Measurements from ENCODE around the gene OR13C4. TPM values are rescaled to one million over a fixed set of nuclear protein-coding genes. Genes with fewer than 3 reads are reported as not detected.

OR13C4 gene
- total and polyA plus RNA-seq, 2 of the 4 experiments (the other 2 are of a cell fraction), result not detected

DNA sequence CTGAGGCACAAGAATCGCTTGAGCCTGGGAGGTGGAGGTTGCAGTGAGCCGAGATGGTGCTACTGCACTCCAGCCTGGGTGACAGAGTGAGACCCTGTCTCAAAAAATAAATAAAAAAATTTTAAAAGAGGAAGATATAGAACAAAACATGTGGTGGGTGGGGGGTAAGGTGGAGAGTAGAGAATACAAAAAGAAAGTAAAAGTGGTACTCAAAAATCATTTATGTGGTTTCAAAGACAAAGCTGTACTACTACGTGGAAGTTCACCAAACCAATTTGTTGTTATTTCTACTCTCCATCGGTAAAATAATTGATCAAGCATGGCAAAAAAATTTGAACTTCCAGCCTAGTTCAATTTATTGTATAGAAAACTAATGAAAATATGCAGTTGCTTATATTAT, 17.6 kb upstream of the OR13C4 start:
- Histone ChIP-seq H3K9me1 (ENCODE audit: insufficient read depth, low read length) (no peaks in the 10 kb centered on the region), H3K4me3 (ENCODE audit: insufficient read depth, low read depth, low read length) (no peak overlapping the region), H2BK5ac (ENCODE audit: low read depth, low read length, poor library complexity, severe bottlenecking) (no peak overlapping the region), H3K56ac (ENCODE audit: extremely low read depth, insufficient read depth, low read length) (no peak overlapping the region), H3K79me1 (ENCODE audit: low read depth in 1 of 2, low read length in 2 of 2) (no peaks in the 10 kb centered on the region), H3K36me3 (ENCODE audit: control insufficient read depth, insufficient read depth, low read length) (no peaks in the 10 kb centered on the region), H4K20me1 (ENCODE audit: insufficient read depth, low read length) (no peaks in the 10 kb centered on the region), H3K9me3 (ENCODE audit: control insufficient read depth, insufficient read depth, low read length) (no peaks in the 10 kb centered on the region), H2AK5ac (ENCODE audit: low read depth, low read length) (no peak overlapping the region), H3K9ac (ENCODE audit: low read depth, low read length) (no peak overlapping the region), H3K4me2 (ENCODE audit: low read depth, low read length) (no peak overlapping the region), H4K5ac (ENCODE audit: low read depth, low read length) (no peak overlapping the region), H3K23ac (ENCODE audit: low read depth, low read length) (no peak overlapping the region), H3K14ac (replicated peaks; ENCODE audit: low read depth, low read length) (no peak overlapping the region), H4K8ac (ENCODE audit: low read depth in 2 of 2, low read length in 2 of 2) (no peak overlapping the region), H2AFZ (replicated peaks; ENCODE audit: low read length, poor library complexity) (no peak overlapping the region), H3K27me3 (ENCODE audit: control insufficient read depth, insufficient read depth, low read length) (no peaks in the 10 kb centered on the region), H3K27ac (ENCODE audit: insufficient read depth, low read length) (no peak overlapping the region), H3K4ac (ENCODE audit: low read depth, low read length) (no peak overlapping the region), H2BK120ac (ENCODE audit: low read depth, low read length) (no peak overlapping the region), H2BK15ac (ENCODE audit: low read depth, low read length) (no peak overlapping the region), H3K4me1 (ENCODE audit: control insufficient read depth, insufficient read depth, low read length) (no peaks in the 10 kb centered on the region), H4K91ac (ENCODE audit: insufficient read depth, low read depth, low read length) (no peak overlapping the region), H2AK9ac (replicated peaks; ENCODE audit: low read depth, low read length, poor library complexity) (no peak overlapping the region), H2BK20ac (ENCODE audit: low read depth, low read length) (no peak overlapping the region), H3K18ac (ENCODE audit: low read depth, low read length) (no peak overlapping the region)
- ChIA-PET CTCF (no interaction called here), POLR2A (ENCODE audit: unreplicated experiment) (no interaction called here)
- in situ Hi-C loops (cut with MboI; ENCODE audit: low sequenced_read_pairs), result no loop called here
- TF ChIP-seq, protein P1, sequence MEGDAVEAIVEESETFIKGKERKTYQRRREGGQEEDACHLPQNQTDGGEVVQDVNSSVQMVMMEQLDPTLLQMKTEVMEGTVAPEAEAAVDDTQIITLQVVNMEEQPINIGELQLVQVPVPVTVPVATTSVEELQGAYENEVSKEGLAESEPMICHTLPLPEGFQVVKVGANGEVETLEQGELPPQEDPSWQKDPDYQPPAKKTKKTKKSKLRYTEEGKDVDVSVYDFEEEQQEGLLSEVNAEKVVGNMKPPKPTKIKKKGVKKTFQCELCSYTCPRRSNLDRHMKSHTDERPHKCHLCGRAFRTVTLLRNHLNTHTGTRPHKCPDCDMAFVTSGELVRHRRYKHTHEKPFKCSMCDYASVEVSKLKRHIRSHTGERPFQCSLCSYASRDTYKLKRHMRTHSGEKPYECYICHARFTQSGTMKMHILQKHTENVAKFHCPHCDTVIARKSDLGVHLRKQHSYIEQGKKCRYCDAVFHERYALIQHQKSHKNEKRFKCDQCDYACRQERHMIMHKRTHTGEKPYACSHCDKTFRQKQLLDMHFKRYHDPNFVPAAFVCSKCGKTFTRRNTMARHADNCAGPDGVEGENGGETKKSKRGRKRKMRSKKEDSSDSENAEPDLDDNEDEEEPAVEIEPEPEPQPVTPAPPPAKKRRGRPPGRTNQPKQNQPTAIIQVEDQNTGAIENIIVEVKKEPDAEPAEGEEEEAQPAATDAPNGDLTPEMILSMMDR (conservative IDR thresholded peaks at IDR 0.05; ENCODE audit: low read depth, low read length), result no peak
- TF ChIP-seq MXI1 (IDR thresholded peaks at IDR 0.05; ENCODE audit: borderline replicate concordance, low read depth, low read length) (no peak), SMC3 (IDR thresholded peaks at IDR 0.05; ENCODE audit: low read depth, low read length) (no peak), RCOR1 (IDR thresholded peaks at IDR 0.05; ENCODE audit: insufficient replicate concordance, low read length) (no peak), CEBPB (IDR thresholded peaks at IDR 0.05; ENCODE audit: low read depth, low read length) (no peak), POLR2A (IDR thresholded peaks at IDR 0.05; ENCODE audit: low read depth, low read length) (no peak), RFX5 (IDR thresholded peaks at IDR 0.05; ENCODE audit: low read depth, low read length) (no peak), NFE2L2 (IDR thresholded peaks at IDR 0.05; ENCODE audit: low read depth, low read length) (no peak), BHLHE40 (IDR thresholded peaks at IDR 0.05; ENCODE audit: low read depth, low read length) (no peak), FOS (IDR thresholded peaks at IDR 0.05; ENCODE audit: low read depth, low read length) (no peak), MAZ (IDR thresholded peaks at IDR 0.05; ENCODE audit: borderline replicate concordance, low read depth, low read length) (no peak), MAFK (IDR thresholded peaks at IDR 0.05; ENCODE audit: low read depth, low read length) (no peak), RAD21 (IDR thresholded peaks at IDR 0.05; ENCODE audit: low read length) (no peak), CHD1 (IDR thresholded peaks at IDR 0.05; ENCODE audit: low read depth, low read length) (no peak)
- TF ChIP-seq, protein P2, sequence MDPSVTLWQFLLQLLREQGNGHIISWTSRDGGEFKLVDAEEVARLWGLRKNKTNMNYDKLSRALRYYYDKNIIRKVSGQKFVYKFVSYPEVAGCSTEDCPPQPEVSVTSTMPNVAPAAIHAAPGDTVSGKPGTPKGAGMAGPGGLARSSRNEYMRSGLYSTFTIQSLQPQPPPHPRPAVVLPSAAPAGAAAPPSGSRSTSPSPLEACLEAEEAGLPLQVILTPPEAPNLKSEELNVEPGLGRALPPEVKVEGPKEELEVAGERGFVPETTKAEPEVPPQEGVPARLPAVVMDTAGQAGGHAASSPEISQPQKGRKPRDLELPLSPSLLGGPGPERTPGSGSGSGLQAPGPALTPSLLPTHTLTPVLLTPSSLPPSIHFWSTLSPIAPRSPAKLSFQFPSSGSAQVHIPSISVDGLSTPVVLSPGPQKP (IDR thresholded peaks at IDR 0.05; ENCODE audit: borderline replicate concordance, low read depth, low read length), result no peak
- TF ChIP-seq, protein P3, sequence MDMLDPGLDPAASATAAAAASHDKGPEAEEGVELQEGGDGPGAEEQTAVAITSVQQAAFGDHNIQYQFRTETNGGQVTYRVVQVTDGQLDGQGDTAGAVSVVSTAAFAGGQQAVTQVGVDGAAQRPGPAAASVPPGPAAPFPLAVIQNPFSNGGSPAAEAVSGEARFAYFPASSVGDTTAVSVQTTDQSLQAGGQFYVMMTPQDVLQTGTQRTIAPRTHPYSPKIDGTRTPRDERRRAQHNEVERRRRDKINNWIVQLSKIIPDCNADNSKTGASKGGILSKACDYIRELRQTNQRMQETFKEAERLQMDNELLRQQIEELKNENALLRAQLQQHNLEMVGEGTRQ (IDR thresholded peaks at IDR 0.05; ENCODE audit: low read depth, low read length), result no peak
- dilution Hi-C loops (cut with HindIII; ENCODE audit: low sequenced_read_pairs, unreplicated experiment), result no loop called here
- BruUV-seq (replicated peaks), result no TSS peak
- WGBS, 2 experiments (ENCODE audit: extremely low coverage in 2 of 2, insufficient read length in 1 of 2), result no CpG with 5 or more reads among the region's 4 CpGs
- intact Hi-C loops (cut with micrococcal nuclease), result no loop called here
- ATAC-seq (ENCODE audit: low read depth) (no peak), DNase-seq (no peak)

All from IMR-90 (cell line).